SK-N-SH (cell line): ENCODE results near the gene G6PC1.

Experiments used
- FOXJ3 ChIP-seq: sonication (generic); formaldehyde crosslinking; IDR thresholded peaks from 2 replicates; pipeline ENCODE4 v1.5.1; 2020; ENCODE audit warnings: mild to moderate bottlenecking, missing genetic modification reagents
- GABPA ChIP-seq: IDR thresholded peaks from 2 replicates; pipeline ENCODE4 v1.4.0; 2012; ENCODE audit warnings: low read depth, mild to moderate bottlenecking
- JUND ChIP-seq: IDR thresholded peaks from 2 replicates; pipeline ENCODE4 v1.4.0; 2012
- MXI1 ChIP-seq: IDR thresholded peaks from 2 replicates; pipeline ENCODE4 v1.6.1; 2012; ENCODE audit warnings: mild to moderate bottlenecking, low read depth, low read length, improper control_type of control experiment
- POLR2AphosphoS5 ChIP-seq: IDR thresholded peaks from 2 replicates; pipeline ENCODE4 v1.6.1; 2012; ENCODE audit warnings: low read depth, low read length
- RAD21 ChIP-seq: IDR thresholded peaks from 2 replicates; pipeline ENCODE4 v1.6.1; 2012; ENCODE audit warnings: mild to moderate bottlenecking, low read length
- RFX5 ChIP-seq: IDR thresholded peaks from 2 replicates; pipeline ENCODE4 v1.6.1; 2012; ENCODE audit warnings: mild to moderate bottlenecking, improper control_type of control experiment, low read length
- SIN3A ChIP-seq: IDR thresholded peaks from 2 replicates; pipeline ENCODE4 v1.6.1; 2012; ENCODE audit warnings: low read depth, mild to moderate bottlenecking, low read length, moderate library complexity, borderline replicate concordance
- TAF1 ChIP-seq: IDR thresholded peaks from 2 replicates; pipeline ENCODE4 v1.6.1; 2012; ENCODE audit warnings: low read depth, mild to moderate bottlenecking, low read length, moderate library complexity, borderline replicate concordance
- YY1 ChIP-seq: IDR thresholded peaks from 2 replicates; pipeline ENCODE4 v1.4.0; 2012; ENCODE audit warnings: low read depth, mild to moderate bottlenecking
- TF ChIP-seq, protein P1 (sequence below): fragments of 200-600 bp; sonication (generic); IDR thresholded peaks from 2 replicates; pipeline ENCODE4 v1.6.1; 2017; ENCODE audit warnings: antibody characterized with exemption, mild to moderate bottlenecking, moderate library complexity
- TF ChIP-seq, protein P2 (sequence below): IDR thresholded peaks from 2 replicates; pipeline ENCODE4 v1.4.0; 2012; ENCODE audit warnings: low read depth
- TF ChIP-seq, protein P3 (sequence below): fragments of 150-350 bp; IDR thresholded peaks from 2 replicates; pipeline ENCODE4 v1.6.1; 2017; ENCODE audit warnings: antibody characterized with exemption, low read length, low read depth, borderline replicate concordance
- TF ChIP-seq, protein P4 (sequence below): IDR thresholded peaks from 2 replicates; pipeline ENCODE4 v1.4.0; 2012; ENCODE audit warnings: low read depth, borderline replicate concordance

DNA sequence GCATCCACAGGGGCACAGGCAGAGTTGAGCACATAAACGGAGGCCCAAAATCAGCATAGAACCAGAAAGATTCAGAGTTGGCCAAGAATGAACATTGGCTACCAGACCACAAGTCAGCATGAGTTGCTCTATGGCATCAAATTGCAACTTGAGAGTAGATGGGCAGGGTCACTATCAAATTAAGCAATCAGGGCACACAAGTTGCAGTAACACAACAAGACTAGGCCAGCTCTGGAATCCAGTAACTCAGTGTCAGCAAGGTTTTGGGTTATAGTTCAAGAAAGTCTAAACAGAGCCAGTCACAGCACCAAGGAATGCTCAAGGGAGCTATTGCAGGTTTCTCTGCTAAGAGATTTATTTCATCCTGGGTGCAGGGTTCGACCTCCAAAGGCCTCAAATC, 12.9 kb downstream of the G6PC1 start:
- TF ChIP-seq, protein P1, sequence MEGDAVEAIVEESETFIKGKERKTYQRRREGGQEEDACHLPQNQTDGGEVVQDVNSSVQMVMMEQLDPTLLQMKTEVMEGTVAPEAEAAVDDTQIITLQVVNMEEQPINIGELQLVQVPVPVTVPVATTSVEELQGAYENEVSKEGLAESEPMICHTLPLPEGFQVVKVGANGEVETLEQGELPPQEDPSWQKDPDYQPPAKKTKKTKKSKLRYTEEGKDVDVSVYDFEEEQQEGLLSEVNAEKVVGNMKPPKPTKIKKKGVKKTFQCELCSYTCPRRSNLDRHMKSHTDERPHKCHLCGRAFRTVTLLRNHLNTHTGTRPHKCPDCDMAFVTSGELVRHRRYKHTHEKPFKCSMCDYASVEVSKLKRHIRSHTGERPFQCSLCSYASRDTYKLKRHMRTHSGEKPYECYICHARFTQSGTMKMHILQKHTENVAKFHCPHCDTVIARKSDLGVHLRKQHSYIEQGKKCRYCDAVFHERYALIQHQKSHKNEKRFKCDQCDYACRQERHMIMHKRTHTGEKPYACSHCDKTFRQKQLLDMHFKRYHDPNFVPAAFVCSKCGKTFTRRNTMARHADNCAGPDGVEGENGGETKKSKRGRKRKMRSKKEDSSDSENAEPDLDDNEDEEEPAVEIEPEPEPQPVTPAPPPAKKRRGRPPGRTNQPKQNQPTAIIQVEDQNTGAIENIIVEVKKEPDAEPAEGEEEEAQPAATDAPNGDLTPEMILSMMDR = no peak
- no peak for TF ChIP-seq POLR2AphosphoS5
- TF ChIP-seq JUND = no peak
- TF ChIP-seq MXI1 = no peak
- TF ChIP-seq, protein P2, sequence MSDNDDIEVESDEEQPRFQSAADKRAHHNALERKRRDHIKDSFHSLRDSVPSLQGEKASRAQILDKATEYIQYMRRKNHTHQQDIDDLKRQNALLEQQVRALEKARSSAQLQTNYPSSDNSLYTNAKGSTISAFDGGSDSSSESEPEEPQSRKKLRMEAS = no peak
- no peak for TF ChIP-seq GABPA
- no peak for TF ChIP-seq FOXJ3 (CRISPR knock-in tag)
- TF ChIP-seq, protein P3, sequence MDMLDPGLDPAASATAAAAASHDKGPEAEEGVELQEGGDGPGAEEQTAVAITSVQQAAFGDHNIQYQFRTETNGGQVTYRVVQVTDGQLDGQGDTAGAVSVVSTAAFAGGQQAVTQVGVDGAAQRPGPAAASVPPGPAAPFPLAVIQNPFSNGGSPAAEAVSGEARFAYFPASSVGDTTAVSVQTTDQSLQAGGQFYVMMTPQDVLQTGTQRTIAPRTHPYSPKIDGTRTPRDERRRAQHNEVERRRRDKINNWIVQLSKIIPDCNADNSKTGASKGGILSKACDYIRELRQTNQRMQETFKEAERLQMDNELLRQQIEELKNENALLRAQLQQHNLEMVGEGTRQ = no peak
- TF ChIP-seq RAD21 = no peak
- TF ChIP-seq TAF1 = no peak
- TF ChIP-seq, protein P4, sequence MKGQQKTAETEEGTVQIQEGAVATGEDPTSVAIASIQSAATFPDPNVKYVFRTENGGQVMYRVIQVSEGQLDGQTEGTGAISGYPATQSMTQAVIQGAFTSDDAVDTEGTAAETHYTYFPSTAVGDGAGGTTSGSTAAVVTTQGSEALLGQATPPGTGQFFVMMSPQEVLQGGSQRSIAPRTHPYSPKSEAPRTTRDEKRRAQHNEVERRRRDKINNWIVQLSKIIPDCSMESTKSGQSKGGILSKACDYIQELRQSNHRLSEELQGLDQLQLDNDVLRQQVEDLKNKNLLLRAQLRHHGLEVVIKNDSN = no peak
- TF ChIP-seq RFX5 = no peak
- TF ChIP-seq SIN3A = no peak
- no peak for TF ChIP-seq YY1
